ENCODE data around the gene IRF2.
"Not testable (repeated sequence)": the region's sequence is repeated elsewhere in the genome, so short reads cannot be mapped to it uniquely, and the experiment has no call there.

Gene IRF2

DNA sequence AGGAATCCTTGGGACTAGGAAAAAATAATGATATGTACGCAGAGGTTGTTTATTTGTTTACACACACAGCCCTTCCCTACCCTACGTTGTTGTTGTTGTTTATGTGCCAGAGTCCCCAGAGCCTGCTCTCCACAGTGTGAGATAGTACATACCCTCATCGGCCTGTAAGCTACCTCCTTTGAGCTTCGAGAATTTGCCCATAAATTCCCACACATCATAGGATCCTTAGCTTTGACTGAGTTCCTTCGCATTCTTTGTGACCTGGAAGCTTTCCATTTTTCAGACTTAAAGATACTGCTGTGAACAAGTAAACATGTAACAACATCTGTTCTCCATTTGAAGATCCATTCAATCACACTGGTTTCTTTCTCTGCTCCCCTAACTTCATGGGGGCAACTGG is 114.5 kb downstream of the IRF2 start:
- DNase-seq: no peak

DNA sequence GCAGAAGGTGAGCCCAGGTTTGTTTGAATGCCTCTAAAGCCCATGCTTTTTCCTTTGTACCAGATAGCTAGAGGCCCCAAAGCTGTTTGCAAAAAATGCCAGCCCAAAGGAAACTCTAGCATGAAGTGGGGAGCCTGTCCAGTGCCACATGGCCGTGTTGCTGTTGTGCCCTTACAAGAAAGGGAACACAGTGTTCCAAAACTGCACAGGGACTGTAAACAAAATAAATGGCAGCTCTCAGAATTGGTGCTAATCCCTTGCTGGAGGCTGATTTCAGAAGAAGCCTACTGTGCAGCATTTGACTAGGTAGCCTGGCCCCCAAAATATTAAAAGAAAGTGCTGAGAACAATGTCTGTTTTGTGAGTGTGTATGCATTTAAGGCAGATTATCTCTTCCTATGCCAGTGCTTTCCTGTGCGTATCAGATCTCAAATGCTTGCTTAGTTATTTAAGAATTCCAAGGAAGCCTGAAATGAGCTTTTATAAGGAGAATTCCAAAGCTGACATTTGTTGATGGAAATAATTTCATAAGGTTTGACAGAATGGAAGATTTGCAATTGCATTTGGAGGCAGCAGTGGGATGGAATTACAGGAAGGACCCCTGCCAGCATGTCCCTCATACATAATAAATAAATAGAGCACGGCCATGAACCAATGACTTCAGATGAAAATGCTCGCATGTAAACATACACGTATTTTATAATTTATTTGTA is 115.7 kb downstream of the IRF2 start:
- DNase-seq: no peak

DNA sequence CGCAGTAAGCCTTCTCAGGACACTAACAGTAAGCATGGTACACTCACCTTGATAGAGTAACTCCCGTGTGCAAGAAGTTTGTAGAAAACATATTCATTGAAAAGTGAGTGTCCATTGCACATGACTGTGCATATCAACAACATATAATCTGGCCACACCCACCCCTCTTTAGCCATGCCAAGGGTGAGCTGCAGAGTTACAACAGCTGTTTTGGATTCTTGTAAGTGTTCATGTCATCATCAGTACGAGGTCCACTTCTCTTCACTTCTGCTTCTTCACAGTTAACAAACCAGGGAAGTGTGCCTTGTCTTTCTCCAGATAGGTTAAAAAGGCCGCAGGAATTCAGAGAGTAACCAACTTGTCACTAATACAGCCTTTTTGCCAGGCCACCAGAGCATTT is 116.6 kb downstream of the IRF2 start:
- DNase-seq: no peak

DNA sequence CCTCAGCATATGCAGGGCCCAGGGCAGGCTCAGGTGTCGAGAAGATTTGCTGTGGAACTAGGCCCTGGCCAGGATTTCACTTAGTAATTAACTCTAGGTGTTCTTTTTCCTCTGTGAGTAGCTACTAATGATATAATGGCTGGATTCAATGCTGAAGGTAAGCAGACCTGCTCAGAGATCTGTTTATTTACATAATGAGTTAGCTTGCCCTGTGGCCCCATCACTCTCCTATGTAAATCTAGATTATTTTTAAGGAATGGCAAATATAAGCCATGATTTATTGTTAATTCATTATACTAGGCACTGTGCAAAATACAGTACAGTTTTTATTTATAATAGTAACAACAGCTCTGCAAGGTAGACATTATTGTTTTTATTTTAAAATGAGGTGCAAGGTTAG is 117.2 kb downstream of the IRF2 start:
- no peak for DNase-seq

DNA sequence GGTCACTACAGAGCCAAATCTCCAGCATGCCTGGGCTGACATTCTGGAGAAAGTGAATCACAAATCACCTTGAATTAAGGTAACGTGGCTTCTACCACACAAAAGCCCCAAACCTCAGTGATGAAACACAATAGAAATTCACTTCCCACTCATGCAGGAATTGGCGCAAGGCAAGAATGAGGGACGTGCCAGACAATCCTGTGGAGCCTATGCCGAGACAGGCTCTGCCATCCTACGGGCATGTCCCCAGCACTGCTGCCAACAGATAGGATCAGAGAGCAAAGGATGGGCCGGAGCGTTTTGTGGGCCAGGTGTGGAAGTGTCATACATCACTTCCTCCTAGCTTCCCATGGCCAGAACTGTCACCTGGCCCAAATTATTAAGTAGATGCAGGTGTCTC is 118.0 kb downstream of the IRF2 start:
- DNase-seq: no peak

DNA sequence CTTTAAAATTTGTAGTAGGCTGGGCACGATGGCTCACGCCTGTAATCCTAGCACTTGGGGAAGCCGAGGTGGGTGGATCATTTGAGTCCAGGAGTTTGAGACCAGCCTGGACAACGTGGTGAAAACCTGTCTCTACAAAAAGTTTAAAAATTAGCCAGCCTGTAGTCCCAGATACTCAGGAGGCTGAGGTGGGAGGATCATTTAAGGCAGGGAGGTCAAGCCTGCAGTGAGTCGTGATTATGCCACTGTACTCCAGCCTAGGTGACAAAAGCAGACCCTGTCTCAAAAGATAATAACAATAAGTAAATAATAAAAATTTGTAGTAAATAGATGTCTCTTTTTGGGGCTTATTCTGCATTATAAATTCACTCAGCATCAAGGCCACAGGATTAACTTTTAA is 118.5 kb downstream of the IRF2 start:
- no peak for DNase-seq

DNA sequence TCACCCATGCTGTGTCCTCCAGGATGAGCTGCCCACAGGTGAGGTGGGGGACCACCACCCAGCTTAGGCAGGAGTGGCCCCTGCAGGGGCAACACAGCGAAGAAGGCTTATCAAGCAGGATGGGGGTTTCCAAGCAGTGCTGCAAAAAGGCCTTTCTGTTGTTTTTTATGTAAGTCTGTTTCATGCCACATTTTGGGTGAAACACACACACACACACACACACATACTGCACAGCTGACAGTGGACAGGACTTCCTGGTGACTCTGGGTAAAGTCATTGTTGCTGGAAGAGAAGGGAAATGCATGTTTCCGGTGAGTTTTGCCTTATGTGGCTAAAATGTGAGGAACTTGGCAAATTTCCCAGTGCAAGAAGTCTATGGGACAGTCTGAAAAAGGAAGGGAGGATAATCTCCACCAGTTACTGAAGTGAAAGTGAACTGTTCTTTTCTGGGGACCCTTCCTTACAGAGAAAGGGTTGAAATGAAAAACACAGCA is 119.2 kb downstream of the IRF2 start:
- DNase-seq: peak; percentile 6

DNA sequence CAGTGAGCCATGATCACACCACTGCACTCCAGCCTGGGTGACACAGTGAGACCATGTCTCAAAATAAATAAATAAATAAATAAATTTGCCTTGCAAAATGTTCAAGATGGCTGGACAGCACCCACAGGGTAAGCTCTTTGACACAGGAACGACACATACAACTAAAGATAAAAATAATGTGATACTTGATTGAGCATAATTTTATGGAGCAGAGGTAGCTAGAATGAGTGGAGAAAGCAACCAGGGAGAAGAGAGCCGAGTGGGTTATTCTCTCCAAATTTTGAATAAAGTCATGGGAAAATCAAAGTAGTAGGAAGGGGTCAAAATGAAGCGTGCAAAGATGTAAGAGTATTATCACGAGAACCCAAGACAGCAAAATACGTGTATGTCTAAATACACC is 121.5 kb downstream of the IRF2 start:
- no peak for DNase-seq

DNA sequence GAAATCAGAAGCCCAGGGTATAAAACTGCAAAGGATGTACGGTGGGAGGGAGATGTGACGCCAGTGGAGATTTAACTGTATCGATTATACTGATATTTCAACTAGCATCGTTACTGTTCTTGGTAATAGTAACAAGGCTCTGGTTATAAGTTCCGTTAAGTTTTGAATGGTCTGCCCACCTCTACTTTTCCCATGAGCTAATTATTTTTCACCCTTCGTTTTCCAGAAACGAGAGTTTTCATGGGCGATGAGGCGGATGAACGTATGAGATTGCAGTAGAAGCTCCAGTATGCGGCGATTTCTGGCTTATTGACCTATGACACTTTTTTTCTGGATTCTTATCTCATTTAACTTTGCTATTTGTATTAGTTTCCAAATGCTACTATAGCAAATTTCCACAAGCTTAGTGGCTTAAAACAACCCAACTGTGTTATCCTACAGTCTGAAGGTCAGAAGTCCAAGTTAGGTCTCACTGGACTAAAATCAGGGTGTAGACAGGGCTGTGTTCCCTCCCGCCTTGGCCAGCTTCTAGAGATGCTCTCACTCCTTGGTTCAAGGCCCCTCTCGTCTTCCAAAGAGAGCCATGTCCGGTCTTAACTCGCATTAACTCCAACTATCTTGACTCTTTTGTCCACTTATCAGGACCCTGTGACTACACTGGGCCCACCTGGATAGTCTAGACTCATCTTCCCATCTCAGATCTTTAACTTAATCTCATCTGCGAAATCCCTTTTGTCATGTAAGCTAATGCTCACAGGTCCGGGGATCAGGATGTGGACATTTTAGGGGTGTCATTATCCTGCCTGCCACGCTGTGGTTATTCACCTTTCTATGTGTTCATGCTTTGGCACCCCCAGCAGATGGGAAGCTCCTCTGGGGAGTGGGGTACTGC is 122.5 kb downstream of the IRF2 start:
- DNase-seq: no peak

DNA sequence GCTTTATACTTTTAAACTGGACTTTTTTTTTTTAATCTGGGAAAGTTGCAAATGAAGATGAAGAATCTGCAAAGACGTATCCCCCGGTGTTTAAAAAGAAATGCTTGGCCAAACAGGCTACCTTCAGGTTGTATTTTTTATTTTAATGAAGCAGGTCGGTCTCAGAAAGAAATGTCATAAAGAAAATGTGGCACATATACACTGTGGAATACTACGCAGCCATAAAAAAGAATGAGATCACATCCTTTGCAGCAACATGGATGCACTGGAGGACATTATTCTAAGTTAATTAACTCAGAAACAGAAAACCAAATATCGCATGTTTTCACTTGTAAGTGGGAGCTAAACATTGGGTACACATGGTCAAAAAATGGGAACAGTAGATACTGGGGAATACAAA is 123.4 kb downstream of the IRF2 start:
- no peak for DNase-seq

DNA sequence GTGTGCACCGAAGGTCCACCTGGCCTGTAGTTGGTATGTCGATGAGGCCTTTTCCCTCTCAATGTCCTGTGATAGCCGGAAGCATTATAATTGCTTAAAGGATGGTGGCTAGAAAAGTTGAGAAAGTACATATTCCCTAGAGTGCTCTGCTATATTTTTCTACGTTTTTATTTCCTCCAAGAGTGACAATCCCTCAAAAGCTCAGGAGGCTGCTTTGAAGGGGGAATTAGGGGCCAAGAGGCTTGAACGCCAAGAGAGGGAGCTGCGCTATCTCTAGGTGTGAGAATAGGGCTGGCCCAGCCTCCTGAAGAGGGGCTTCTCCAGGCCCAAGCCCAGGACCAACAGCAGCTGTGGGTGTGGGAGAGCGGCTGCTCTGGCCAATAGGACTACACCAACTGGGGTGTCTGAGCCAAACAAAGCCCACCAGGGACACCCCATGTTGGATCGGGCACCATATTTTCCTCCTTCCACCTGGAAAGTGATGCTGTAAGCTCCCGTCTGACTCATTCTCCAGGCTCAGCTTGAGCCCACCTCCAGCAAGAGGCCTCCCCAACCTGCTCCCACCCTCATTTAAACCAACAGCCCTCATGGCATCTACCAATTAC is 124.0 kb downstream of the IRF2 start:
- DNase-seq: no peak

DNA sequence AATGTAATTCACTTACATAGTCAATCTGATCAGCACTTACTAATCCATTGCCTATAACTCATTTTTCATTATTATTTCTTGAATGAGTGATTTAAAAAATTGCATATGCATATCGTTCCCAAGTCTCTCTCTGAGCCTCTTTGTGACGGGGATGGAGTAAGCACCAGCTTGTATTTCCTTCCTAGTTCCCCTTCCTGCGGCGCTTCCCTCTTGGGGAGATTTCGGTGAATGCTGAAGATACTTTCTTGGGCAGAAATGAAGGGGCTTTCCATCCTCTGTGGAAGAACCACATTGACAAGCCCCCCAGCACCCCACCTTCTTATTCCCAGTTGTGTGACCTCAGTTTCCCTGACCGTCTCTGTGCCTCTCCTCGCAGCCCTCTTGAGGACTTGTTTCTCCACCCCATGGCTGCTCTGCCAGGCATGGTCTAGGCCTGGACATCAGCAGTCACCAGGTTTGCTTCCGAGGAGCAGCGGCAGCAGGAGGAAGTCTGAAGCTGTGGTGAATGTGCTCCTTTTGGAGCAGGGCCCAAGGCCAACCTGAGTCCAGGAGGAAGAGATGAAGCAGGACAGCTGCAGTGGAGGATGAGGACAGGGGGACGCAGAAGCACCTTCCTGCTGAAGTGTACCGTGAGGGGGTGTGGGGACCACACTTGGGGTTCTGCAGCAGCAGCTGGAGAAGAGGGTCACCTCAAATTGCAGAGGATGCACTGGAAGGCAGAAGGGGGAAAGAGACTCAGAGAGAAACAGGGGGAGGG is 124.9 kb downstream of the IRF2 start:
- no peak for DNase-seq

DNA sequence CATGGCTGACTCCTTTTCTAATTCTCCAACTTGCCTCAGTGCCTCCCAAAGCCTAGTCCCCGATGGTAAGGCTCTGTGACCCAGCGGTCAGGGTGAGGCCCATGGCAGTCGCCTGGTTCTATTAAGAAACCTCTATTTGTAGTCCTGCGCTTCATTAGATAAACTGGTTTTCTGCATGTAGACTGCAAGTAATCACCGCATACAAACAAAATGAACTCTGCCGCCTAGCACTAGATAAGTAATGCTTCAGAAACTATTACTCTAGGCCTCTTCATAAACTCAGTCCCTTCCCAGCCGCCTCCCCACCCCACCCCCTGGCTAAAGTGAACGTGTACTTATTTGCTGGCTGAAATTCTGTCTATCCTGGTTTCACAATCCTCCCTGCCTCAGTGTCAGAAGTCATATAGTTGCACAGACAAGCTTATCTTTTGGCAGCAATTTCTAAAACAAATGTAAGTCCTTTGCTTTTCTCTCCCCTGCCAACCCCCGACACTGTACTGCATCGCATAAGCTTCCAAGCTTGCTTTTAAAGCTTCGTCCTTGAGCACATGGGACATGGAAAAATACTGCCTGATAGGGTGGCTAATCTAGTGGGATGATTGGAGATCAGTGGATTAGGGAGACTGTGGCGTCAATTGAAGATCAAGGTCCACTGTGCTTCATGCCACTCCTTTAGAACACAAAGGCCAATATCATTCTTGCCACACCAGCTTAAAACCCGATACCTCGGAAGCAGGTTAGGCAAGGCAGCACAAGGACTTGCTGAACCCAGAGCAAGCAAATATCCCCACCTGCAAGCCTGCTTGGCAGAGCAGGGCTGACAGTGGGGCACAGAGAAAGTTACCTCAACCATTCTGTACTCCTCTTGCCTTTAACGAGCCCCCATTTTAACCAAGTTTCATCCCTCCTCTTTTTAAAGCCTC is 125.8 kb downstream of the IRF2 start:
- DNase-seq: no peak

DNA sequence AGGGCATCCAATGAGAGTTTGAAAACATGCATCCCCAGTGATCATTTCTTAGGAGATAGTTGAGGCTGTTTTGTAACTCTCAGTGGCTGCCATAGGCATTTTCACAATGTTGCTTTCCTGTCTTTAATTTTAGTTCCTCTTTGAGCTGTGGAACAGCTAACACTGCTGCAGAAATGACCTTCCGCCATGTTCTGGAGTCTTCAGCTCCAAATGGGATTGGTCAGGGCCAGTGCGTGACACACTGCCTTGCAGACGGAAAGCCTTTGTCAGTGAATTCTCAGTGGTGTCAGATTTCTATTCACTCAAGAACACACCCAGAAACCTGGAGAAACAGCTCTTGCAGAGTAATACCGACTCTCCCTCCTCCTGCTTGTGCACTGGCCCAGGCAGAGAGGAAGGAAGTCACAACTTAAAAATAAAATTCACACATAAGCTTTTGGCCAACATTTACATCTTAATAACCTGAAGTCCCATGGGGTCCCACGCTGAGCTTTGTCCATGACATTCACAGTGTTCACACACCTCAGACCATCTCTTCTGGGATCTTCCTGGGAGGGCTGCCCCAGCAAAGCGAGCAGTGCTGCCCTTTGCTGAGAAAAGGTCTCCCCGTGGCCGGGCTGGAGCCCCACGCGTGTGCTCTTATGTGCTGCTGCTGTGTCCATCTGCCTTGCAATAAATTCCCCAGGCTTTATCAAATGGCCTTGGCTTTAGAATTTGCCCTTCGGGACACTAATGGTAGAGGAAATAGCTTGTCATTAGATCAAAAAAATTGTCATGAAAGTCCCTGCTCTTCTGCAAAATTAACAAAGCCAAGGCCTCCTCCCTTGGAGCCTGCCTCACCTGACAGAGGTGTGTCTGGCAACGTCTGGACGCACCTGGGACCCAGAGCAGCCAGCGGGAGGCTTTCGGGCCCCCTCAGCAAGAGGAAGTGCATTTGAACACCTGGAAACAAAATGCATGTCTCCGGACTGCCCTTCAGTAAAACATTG is 126.8 kb downstream of the IRF2 start:
- DNase-seq: no peak

DNA sequence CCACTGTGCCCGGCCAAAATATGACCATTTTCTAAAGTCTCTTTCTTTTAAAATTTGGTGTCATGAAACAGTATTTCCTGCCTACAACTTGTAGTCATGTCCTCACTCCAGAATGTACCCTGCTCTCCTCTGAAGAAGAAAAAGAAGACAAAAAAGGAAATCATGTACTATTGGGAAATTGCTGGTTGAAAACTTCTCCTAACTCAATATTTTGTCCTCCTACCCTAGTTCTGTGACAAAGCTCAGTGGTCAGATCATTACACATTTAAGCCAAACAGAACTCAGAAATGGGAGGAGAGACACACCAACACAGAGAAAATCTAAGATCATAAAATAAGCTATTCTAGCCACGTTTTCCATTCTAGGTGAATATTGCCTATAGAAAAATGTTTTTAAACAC is 127.7 kb downstream of the IRF2 start:
- DNase-seq: no peak

DNA sequence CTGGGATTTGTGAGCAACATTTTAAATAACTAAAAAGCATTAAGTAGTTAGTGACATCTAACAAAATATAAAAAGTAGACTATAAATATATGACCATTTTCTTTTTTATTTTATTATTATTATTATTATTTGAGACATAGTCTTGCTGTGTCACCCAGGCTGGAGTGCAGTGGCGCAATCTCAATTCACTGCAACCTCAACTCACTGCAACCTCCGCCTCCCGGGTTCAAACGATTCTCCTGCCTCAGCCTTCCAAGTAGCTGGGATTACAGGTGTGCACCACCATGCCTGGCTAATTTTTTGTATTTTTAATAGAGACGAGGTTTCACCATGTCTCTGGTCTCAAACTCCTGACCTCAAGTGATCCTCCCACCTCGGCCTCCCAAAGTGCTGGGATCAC is 128.1 kb downstream of the IRF2 start:
- DNase-seq: not testable (repeated sequence)

DNA sequence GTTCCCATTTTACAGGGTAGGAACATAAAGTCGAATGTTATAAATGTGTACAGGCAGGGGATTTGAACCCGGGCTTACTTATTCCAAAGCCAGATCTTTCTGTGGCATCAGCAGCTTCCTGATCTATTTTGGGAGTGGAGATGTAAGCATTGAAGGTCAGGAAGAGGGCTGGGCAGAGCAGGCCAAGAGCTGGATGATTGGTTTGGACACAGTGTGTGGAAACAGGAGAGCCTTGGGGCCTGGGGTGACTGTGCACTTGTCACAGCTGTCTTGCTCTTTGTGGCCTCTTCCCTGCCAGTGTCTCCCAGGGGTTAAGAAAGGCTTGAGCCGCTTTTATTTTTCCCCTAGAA is 128.8 kb downstream of the IRF2 start:
- DNase-seq: no peak

DNA sequence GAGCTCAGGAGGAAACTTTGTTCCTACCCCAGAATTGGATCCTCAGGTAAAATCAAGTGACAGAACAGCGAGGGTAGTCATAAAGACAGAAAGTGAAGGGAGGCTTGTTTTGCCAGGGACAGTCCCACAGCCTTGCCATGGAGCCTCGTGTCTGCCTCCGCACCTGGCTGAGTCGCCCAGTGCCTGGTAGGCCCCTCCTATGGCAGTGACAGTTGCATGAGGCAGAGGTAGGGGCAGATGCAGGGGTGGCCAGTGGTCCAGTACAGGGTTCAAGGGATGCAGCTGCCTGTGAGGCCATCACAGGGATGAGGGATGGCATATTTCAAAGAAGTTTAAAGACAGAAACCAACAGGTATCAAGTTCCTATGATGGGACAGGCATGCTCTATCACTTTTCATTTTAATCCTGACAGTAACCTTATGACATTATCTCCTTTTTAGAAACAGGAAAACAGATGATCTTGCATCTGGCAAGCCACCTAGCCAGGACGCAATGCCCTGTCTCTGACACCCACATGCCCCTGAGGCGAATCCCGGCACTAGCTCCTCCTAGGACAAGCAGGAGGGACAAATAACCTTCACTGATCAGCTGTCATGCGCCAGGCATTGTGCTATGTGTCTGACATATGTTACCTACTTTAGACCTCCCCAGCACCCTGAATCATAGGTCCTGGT is 129.3 kb downstream of the IRF2 start:
- DNase-seq: peak; percentile 9

DNA sequence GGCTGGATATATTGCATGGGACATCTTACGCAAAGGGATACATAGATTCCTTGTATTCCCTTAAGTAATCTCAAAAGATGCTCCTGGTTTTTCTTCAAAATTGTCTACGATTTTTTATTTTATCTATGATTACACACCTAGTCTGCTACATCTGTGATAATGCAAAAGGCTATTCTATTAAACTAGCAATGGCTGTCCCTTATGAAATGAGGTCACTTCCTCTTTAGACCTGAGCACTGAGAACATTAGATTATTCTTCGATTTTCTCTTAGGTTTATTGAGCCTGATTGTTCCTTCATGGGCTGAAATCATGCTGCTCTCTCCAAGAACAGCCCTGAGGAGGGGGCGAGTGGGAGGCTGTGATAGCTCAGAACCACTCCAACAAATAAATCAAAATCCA is 129.9 kb downstream of the IRF2 start:
- DNase-seq: no peak

DNA sequence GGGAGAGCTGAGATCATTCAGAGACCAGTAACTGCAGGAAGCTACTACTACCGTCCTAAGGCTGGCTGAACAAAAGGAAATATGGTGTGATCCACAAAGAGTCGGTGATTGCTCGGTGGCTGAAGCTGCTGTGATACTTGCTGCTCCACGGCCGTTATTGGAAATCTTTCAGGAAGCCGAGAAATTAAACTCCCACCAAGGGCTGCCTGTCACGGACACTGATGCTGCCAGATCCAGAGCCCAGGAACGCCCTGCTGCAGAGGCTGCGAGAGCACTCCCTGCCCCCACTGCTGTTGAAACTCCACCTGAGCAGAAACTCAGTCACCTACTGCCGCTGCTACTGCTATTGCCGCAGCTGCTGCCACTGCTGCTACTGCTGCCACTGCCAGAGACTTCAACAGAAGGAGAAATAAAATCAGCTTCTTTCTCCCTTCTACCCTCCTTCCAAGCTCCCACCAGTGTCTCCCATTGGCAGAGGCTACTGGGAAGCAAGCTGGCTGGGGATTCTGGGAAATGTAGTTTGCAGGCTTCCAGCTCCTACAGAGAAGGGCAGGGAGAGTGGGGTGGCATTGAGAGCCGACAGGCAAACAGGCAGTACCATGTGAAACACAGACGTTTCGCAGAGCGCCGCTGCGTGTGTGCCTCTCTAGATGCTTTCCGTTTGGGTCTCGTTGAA is 130.7 kb downstream of the IRF2 start:
- peak; percentile 47 for DNase-seq
